HCEC 1CT (cell line): ENCODE measurements around the gene HK3.

ENCODE experiments used
- DNase-seq: peaks from one replicate; pipeline ENCODE4 v3.0.0-alpha.2; 2017

Gene HK3

DNA sequence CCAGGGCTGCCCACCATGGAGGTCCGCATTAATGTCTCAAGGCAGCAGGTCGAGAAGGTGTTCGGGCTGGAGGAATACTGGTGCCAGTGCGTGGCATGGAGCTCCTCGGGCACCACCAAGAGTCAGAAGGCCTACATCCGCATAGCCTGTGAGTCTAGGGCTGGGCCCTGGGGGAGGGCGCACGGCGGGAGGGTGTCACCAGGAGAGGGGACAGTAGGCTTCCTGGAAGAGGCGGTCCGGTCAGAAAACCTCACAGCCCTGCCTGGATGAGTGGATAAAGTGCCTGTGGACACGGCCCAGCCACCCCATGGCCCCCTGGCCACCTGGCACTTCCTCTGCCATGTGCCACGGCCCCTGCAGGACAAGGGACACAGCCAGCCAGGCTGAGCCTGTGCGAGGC is 31.0 kb downstream of the HK3 start:
- no peak for DNase-seq

DNA sequence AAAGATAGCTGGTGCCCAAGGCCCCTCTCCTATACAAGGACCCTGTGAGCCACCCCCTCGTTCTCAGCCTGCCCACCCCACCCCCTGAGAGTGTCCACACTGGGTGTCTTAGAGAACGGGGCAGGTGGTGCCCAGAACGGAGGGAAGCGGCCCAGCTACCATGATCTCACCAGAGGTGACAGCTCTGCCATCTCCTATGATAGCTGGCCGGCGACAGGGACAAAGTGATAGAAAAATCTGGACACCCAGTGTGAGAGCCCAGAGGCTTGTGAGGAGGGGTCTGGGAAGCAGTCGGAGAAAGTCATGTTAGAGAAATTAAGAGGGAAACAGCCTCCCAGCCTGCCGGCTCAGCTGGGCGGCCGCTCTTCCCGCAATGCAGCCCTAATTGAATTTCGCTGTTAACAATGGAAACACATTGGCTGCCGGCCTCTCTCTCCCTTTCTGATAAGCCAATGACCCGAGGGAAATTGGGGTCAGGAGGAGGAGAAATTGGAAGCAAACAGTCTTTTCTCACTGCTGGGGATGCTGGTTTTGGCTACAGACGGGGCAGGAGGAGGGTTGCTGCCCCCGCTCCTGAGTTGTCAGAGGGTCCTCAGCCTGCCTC is 32.3 kb downstream of the HK3 start:
- no peak for DNase-seq

DNA sequence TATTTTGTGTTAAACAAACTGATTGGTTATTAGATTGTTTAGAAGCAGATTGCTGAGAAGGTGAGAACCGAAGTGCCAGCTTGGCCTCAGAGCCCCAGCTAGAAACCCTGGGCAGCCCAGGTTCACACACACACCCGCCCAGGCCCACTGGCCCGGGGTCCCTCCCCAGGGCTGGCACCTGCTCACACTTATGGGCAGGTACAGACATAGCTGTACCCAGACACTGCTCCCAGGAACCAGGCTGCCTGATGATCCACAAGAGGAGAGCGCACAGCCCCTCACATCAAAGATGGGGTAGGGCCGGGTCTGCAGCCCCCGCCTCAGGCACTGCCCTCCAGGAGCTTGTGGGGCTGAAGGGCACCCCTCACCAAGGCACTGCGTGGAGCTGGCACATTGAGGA is 33.2 kb downstream of the HK3 start:
- no peak for DNase-seq

DNA sequence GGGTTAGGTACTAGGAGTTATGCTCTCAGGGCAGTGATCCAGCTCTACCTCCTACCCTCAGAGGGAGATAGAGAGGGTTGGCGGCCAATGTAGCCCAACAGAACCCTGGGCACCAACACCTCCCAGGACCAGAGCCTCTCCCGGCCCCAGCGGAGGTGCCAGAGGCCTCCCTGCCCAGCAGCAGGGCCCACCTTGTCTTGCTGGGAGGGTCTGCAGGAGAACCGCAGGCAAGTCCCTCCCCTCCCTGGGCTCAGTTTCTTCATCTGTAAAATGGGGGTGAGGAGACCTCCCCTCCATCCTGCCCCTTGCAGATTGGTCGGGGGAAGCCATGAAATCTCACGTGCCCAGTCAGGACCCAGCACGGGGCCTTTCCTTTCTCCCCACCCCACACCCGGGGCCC is 34.4 kb downstream of the HK3 start:
- no peak for DNase-seq

DNA sequence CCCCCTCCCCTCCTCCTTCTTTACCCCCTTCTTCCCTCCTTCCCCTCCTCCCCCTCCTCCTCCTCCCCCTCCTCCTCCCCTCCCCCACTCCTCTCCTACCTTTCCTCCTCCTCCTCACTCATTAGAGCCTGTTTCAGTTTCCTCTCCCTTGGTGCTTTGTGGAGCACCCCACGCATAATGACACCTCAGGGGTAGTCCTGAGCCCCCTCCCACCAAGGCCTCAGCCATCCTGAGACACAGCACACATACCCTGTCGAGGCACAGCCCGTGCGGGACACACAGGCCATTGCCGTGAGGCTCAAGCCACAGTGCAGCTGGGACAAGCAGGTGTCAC is 35.4 kb downstream of the HK3 start:
- no peak for DNase-seq

DNA sequence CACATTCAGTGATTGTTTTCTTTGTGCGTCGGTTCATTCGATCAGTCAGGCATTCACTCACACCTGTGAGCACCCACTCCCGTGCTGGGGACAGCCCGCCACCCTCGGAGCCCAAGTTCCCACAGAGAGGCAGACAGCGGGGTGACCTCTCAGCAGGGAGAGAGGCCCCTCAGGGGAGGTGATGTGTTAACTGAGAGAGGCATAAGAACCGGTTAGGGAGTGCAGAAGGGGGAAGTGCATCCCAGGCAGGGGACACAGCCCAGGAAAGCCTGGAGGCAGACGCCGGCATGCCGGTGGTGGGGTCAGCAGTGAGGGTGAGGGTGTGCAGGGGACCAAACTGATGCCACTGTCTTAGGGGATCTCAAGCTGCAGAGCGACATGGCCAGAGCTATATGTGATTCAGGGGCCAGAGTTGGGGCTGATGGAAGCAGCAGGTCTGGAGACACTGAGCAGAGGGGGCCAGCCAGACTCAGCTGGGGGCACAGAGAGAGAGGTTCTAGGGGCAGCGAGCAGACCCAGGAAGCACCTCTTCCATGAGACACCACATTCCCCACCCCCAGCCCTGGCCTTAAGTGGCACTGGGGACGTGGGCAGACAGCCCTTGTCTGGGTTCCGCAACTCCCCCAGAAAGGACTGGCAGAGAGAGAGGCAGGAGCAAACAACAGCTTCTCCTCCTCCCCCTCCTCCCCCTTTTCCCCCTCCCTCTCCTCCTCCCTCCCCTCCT is 35.9 kb downstream of the HK3 start:
- no peak for DNase-seq

DNA sequence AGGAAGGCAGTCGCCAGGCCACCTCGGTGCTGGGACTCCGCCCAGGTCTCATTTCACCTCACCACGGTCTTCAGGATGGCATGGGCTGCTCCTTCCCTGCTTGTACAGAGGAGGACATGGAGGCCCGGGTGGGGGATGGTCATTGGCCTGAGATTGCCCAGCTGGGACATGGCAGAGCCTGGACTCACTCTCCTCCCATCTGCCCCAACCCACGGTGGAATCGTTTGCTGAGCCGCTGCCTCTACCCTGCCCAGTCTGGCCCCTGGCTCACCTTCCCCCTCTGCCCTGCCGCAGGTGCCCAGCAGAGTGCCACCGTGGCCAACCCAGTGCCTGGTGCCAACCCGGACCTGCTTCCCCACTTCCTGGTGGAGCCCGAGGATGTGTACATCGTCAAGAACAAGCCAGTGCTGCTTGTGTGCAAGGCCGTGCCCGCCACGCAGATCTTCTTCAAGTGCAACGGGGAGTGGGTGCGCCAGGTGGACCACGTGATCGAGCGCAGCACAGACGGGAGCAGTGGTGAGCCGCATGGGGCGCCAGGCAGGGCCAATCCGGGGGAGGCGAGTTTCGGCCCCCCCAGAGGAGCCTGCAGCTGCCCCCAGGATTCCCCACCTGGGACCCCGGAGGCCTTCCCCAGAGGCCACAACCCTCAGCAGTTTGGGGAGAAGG is 36.7 kb downstream of the HK3 start:
- DNase-seq = no peak

DNA sequence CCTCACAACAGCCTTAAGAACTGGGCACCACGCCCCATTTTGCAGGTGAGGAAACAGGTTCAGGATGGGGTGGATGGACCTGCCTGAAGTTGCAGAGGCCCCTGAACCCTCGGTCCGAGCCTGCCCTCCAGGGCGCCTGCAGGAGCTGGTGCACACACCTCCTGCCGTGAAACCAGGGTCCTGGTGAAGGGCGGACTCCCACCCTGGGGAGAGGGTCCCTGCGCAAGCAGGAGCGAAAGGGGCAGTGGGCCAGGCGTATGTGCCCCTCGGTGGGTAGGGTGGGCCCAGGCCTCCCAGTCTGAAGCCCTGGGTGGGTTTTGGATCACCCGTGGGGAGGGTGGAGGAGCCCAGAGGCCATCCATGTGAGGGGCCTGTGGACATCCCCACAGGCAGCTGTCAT is 37.9 kb downstream of the HK3 start:
- DNase-seq = no peak

DNA sequence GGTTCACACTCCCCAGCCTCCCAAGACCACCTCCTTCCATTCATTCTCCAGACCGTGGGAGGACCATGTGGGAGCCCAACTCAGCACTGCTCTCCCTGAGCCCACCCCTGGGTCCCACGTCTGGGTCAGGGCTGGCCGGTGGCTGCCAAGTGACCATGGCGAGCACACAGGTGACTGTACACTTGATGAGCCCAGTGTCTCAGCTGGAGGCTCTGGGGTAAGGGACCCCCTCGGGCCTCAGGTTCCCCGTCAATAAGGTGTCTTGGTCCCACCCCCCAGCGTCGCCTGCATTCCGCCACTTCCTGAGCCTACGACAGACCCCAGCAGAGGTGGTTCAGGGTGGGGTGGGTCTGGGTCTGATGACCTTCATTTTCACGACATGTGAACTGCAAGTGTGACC is 38.8 kb downstream of the HK3 start:
- DNase-seq = no peak

DNA sequence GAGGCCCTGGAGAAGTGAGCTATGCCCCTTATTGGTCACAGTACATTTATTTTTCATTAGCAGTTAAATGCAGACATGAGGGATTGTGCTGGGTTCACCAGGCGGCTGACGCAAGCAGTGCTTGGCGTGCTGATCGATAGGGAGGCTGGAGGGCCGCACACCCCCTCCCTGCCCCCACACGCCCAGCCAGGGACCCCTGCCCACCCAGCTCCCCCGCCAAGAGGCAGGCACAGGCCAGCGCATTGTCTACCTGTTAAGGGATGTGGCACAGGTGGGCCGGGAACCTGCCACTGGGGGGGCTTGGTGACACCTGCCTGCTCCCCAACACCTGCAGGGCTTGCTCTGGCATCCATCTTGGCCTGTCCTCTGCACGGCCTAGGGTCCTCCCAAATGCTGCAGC is 39.2 kb downstream of the HK3 start:
- no peak for DNase-seq

DNA sequence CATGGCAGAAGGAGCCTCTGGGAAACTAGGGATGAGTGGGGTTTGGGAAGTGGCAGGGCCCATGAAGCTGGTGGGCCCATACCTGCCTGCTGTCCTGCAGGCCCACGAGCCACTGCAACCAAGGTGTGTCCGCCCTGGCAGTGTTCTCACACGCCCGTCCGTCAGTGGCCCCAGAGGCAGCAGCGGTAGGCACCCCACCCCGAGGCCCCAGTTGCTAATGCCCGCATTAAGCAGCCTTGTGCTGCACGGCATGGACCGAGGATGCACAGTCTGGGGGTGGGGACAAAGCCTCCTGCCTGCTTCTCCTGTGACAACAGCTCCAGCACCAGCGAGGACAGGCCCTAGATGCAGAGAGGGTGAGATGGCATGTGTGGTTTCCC is 41.3 kb downstream of the HK3 start:
- no peak for DNase-seq

DNA sequence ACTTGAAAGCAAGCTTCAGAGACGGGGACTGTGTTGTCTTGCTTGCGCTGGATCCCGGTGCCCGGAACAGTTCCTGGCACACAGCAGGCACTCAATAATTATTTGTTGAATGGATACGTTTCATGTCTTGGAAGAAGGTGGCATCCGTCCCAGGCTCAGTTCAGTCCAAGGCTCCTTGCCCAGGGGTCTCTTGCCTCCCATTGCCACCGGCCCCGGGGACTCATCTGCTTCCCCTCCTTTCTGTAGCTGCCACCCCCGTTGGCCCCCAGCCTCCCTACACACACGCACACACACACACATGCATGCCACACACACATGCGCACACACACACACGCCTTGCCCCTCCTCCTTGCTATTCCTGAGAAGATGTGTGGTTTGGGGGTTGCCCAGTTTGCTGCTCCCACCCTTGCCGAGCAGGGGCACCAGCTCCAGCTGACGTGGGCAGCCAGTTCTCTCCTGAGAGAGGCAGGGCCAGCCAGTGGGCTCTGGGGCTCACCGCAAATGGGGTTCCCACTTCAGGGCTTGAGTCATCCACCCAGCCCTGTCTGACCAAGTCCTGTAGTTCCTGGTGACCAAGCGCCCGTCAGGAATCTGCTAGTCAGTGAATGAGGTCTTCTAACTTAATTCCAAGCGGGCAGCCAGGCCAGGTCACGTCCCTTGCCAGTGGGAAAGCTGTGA is 41.8 kb downstream of the HK3 start:
- no peak for DNase-seq

DNA sequence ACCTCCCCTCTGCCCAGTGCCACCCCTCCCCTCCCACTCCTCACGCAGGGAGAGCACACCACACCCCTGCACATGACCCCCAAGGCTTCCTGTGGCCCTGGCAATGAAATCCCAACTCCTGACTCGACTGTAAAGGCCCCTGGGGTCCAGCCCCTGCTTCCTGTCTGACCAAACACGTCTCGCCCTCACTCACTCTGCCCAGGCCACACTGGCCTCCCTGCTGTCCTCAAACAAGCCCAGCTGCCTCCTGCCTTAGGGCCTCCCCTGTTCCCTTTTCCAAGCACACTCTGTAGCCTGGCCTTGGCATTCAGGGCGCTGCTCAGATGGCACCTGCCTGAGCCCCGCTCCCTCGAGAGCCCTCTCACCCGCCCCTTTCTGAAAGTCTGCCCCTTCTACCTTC is 42.4 kb downstream of the HK3 start:
- DNase-seq = no peak

DNA sequence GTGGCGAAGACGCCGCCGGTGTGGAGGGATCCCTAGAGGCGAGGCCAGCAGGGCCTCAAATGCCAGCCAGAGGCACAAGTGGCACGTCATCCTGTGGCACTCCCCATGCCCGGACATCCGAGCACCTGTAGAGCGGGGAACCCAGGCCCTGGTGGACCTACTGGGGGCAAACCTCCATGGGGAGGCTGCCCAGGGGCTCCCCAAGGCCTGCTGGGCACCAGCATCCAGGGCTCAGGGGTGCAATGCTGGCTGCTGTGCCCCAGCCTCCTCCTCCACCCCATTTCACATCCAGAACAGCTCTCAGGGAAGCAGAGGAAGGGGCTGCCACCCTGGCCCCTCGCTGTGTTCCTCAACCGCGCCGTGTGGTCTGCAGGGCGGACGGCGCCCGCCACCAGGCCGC is 43.5 kb downstream of the HK3 start:
- DNase-seq = no peak

DNA sequence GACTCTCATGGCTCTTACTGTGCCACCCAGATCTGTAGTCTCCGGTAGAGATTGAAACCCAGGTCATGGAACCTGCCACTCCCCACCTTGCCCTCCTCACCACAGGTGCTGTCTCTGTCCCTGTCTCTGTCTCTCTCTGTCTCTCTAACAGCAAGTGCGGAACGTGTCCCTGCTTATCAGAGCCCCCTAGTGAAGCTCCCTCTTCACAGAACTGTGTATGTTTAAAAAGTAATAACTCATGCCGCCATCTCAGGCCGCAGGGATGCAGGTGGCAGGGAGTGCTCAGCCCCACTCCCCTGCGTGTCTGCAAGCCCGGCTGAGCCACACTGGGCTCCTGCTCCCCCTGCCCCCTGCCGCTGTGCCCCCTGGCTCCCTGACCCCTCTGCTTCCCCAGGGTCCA is 45.0 kb downstream of the HK3 start:
- DNase-seq = no peak

DNA sequence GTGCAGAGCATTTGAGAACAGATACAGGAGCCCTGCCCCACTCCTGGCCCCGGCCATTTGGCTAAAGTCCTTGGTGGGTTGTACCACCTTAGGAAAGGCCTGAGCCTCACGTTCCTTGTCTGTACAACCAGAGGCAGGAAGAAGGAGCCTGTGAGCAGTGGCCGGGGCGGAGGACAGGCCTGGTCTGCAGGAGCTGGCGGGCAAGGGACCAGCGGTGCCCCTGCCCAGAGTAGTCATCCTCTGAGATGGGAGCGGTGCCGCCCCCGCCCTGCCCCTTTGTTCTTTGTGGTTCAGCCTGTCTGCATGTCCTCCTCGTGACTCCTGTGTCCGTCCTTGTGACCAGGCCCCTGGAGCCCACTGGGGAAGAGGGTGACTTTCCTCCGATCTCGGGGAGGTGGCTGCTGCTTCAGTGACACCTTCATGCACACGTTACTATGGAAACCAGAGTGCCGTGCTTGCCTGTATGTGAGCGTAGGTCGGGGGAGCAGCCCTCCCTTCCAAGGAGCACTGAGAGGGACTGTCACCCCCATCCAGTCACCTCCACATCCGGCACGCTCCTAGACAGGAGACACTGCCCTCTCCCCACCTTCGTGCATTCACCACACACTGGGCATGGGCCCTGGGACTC is 45.9 kb downstream of the HK3 start:
- DNase-seq = no peak

DNA sequence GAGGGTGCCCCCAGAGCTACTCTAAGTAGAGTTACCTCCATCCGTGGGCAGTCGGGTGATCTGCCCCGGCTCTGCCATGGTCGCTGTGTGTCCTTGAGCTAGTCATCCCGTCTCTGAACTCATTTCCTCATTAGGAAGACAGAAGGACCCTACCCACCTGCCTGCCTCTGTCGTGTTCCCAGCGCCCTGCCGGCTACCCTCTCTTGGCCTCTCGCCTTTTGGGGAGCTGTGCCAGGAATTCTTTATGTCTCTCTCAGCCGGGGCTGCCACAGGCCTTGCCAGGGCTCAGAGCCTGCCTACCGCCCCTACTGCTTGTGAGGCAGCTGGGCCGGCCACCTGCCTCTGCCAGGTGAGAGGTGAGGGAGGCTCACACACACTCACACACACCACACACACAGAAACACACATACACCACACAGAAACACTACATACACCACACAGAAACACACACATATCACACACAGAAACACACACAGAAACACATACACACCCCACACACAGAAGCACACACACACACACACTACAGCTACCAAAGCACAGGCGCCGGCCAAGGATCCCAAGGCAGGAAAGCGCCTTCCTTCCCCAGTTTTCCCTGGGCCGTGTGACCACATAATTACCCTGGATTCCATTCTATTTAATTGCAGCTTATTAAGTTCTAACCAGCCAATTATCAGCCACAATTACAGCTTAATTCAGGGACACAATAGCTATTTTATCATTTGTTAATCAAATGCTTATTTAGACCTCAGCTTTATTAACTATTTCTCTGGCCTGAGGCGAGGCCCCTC is 47.1 kb downstream of the HK3 start:
- DNase-seq = no peak

DNA sequence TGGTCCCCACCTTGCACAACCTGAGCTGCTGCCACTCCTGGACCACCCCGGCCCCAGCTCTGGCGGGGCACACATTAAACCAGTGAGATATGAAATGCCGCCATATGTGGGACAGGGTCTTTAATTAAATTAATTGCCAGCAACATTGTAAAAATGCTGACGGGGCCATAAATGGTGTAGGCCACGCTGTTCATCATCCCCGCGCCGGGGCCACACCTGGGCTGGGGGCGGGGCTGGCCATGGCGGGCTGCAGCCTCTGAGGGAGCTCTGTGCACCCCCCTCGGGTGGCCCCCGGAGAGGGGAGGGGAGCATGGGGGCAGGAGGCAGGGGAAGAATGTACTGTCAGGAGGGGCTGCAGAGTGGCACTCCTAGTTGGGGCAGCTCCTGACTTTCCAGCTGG is 47.8 kb downstream of the HK3 start:
- DNase-seq = no peak

DNA sequence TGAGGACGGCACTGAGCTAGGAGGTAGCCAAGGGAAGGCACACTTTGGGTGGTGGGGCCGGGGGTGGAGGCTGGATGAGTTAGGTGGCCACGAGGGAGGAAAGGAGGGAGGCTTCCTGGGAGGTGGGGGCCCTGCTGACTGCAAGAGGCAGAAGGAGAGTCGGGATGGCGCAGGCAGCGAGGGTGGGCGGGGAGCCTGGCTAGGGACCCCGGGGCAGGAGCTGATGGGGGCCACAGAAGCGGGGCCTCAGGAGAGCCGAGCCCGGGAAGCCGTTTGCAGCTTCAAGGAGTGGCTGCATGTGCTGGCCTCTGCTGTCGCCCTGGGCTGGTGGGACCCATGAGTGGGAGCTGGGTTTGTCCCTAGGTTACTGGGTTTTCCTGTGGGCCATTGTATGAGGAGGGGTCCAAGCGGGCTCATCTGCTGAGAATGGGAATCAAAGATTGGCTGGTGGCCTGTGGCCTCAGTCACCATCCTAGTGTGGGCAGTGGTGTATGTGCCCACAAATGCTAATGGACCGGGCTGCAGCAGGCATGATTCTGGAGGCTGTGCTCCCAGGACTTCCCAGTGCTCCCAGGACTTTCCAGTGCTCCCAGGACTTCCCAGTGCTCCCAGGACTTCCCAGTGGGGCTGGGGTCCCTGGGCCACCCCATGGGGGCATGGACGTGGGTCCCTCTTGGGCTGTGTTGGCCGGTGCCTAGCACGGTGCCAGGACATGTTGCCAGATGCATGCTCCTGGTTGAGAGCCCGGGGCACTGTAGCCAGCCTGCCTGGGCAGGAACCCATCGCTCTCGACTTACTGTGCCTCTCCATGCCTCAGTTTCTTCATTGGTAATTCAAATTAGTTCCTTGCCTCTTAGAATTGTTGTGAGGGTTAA is 48.5 kb downstream of the HK3 start:
- no peak for DNase-seq

DNA sequence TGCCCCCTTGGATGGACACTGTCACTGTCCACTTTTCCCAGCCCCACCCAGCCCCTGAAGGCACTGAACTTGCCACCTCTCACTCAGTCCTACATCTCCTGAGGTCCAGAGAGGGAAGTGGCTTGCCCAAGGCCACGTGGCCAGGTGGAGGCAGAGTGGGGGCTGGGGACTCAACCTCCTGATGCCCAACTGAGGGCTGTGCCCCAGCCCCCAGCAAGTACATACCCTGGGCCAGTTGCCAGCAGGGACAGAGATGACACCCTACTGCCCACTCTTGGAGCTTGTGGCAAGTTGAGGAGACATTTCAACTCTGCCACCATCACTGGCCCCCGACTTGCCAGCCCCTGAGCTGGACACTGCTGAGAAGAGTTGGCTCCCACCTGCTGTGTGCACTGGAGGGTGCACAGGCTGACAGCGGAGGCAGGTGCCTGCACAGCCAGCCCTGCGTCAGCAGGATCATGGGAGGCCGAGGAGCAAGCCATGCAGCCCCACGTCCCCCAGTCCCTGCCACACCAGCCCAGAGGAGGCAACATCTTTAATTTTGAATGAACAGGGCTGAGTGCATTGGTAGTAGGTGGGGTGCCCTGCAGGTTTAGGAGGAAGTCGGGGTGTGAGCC is 49.4 kb downstream of the HK3 start:
- no peak for DNase-seq

DNA sequence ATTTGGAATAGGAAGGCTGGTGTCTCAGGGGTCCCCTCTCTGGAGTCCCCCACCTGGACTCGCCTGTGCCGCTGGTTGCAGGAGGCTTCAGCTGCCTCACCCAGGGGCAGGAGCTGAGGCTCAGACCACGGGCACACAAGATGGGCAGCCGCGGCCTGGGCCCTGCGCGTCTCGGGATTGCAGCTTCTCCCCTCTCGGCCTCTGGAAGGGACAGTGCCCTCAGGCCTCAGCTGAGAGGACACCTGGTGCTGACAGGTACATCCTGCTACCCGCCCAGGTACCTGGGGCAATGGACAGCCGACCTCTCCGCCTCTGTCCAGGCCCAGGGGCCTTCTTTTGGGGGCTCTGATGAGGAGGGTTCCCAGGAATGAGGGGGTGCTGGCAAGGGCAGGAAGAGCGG is 50.5 kb downstream of the HK3 start:
- no peak for DNase-seq
